H9 (cell line): ENCODE measurements around the gene OCIAD1. TPM values are rescaled to one million over a fixed set of nuclear protein-coding genes. Genes with fewer than 3 reads are reported as not detected.

Experiments used
- DNase-seq: peaks from one replicate; pipeline ENCODE4 v3.0.0-alpha.2; 2017
- H2AFZ ChIP-seq: one replicate; pipeline ENCODE4 v1.6.1; 2013; ENCODE audit warnings: mild to moderate bottlenecking, low read length, control low read depth, moderate library complexity
- H2AK5ac ChIP-seq: 2 replicates; pipeline ENCODE4 v1.6.1; 2013; ENCODE audit warnings: low read length, control low read depth, mixed read lengths; ENCODE audit not compliant: insufficient read length
- H2BK120ac ChIP-seq: one replicate; pipeline ENCODE4 v1.6.1; 2013; ENCODE audit warnings: low read depth, mild to moderate bottlenecking, low read length, control low read depth, inconsistent platforms; ENCODE audit not compliant: poor library complexity, severe bottlenecking
- H2BK12ac ChIP-seq: 2 replicates; pipeline ENCODE4 v1.6.1; 2013; ENCODE audit warnings: low read length, control low read depth, mixed read lengths, low read depth; ENCODE audit not compliant: insufficient read length
- H2BK15ac ChIP-seq: 2 replicates; pipeline ENCODE4 v1.6.1; 2013; ENCODE audit warnings: low read depth, low read length, control low read depth
- H2BK20ac ChIP-seq: one replicate; pipeline ENCODE4 v1.6.1; 2013; ENCODE audit warnings: low read depth, mild to moderate bottlenecking, low read length, control low read depth, inconsistent platforms; ENCODE audit not compliant: poor library complexity, severe bottlenecking
- H2BK5ac ChIP-seq: 2 replicates; pipeline ENCODE4 v1.6.1; 2013; ENCODE audit warnings: low read length, control low read depth, mixed read lengths; ENCODE audit not compliant: insufficient read length
- H3K14ac ChIP-seq: 2 replicates; pipeline ENCODE4 v1.6.1; 2013; ENCODE audit warnings: low read length, control low read depth; ENCODE audit not compliant: insufficient read depth
- H3K18ac ChIP-seq: 2 replicates; pipeline ENCODE4 v1.6.1; 2013; ENCODE audit warnings: low read depth, mild to moderate bottlenecking, mixed read lengths, low read length, control low read depth; ENCODE audit not compliant: insufficient read length
- H3K23ac ChIP-seq: 2 replicates; pipeline ENCODE4 v1.6.1; 2013; ENCODE audit warnings: low read length, control low read depth, mixed read lengths, low read depth; ENCODE audit not compliant: insufficient read length
- H3K23me2 ChIP-seq: 2 replicates; pipeline ENCODE4 v1.6.1; 2013; ENCODE audit warnings: low read depth, mild to moderate bottlenecking, mixed read lengths, low read length, control low read depth; ENCODE audit not compliant: insufficient read length, poor library complexity, severe bottlenecking
- H3K27ac ChIP-seq: 2 replicates; pipeline ENCODE4 v1.5.1; 2013; ENCODE audit warnings: low read length, control low read depth, mixed read lengths, low read depth; ENCODE audit not compliant: insufficient read length
- H3K27me3 ChIP-seq: 2 replicates; pipeline ENCODE4 v1.6.1; 2013; ENCODE audit warnings: low read length, control low read depth, inconsistent platforms; ENCODE audit not compliant: insufficient read depth
- H3K4ac ChIP-seq: 2 replicates; pipeline ENCODE4 v1.6.1; 2013; ENCODE audit warnings: low read depth, mild to moderate bottlenecking, control low read depth, inconsistent platforms, low read length, moderate library complexity
- H3K4me1 ChIP-seq: 2 replicates; pipeline ENCODE4 v1.6.1; 2013; ENCODE audit warnings: low read length, control low read depth, inconsistent platforms; ENCODE audit not compliant: insufficient read depth
- H3K4me2 ChIP-seq: 2 replicates; pipeline ENCODE4 v1.6.1; 2013; ENCODE audit warnings: low read length, control low read depth, mixed read lengths; ENCODE audit not compliant: insufficient read length, insufficient read depth
- H3K56ac ChIP-seq: 2 replicates; pipeline ENCODE4 v1.6.1; 2013; ENCODE audit warnings: low read depth, mild to moderate bottlenecking, mixed read lengths, low read length, control low read depth; ENCODE audit not compliant: insufficient read length
- H3K79me1 ChIP-seq: 2 replicates; pipeline ENCODE4 v1.6.1; 2013; ENCODE audit warnings: low read depth, mild to moderate bottlenecking, moderate library complexity, low read length, control low read depth, inconsistent platforms; ENCODE audit not compliant: insufficient read depth, poor library complexity, severe bottlenecking
- H3K79me2 ChIP-seq: 2 replicates; pipeline ENCODE4 v1.6.1; 2013; ENCODE audit warnings: low read length, control low read depth, inconsistent platforms; ENCODE audit not compliant: insufficient read depth
- H3K9ac ChIP-seq: 2 replicates; pipeline ENCODE4 v1.6.1; 2013; ENCODE audit warnings: low read length, control low read depth, mixed read lengths; ENCODE audit not compliant: insufficient read length; ENCODE audit errors: extremely low read depth
- H3K9me3 ChIP-seq: one replicate; pipeline ENCODE4 v1.6.1; 2013; ENCODE audit warnings: low read depth, low read length, inconsistent platforms; ENCODE audit not compliant: control insufficient read depth
- H3T11ph ChIP-seq: one replicate; pipeline ENCODE4 v1.6.1; 2013; ENCODE audit warnings: mild to moderate bottlenecking, low read length, control low read depth, inconsistent platforms
- H4K20me1 ChIP-seq: one replicate; pipeline ENCODE4 v1.6.1; 2013; ENCODE audit not compliant: control insufficient read depth, insufficient read length, insufficient read depth
- H4K5ac ChIP-seq: 2 replicates; pipeline ENCODE4 v1.6.1; 2013; ENCODE audit warnings: low read depth, mild to moderate bottlenecking, mixed read lengths, low read length, control low read depth; ENCODE audit not compliant: insufficient read length
- H4K8ac ChIP-seq: replicated peaks from 2 replicates; pipeline ENCODE4 v1.6.1; 2013; ENCODE audit warnings: low read length, control low read depth, mixed read lengths, low read depth; ENCODE audit not compliant: insufficient read length
- H4K91ac ChIP-seq: 2 replicates; pipeline ENCODE4 v1.6.1; 2013; ENCODE audit warnings: low read depth, mild to moderate bottlenecking, moderate library complexity, mixed read lengths, low read length, control low read depth; ENCODE audit not compliant: insufficient read length
- H3K27ac Mint-ChIP-seq, 3 experiments: 2 replicates in 2 of 3; 3 replicates in 1 of 3; pipeline ENCODE4 v1.8.0; 2020 to 2021; ENCODE audit warnings: mixed read lengths in 3 of 3, mild to moderate bottlenecking in 1 of 3, moderate library complexity in 1 of 3
- H3K27me3 Mint-ChIP-seq: 2 replicates; pipeline ENCODE4 v1.8.0; 2021; ENCODE audit warnings: low read depth, mild to moderate bottlenecking, moderate library complexity, mixed read lengths
- H3K36me3 Mint-ChIP-seq, 3 experiments: 2 replicates in 2 of 3; 3 replicates in 1 of 3; pipeline ENCODE4 v1.8.0; 2020 to 2021; ENCODE audit warnings: low read depth in 3 of 3, mixed read lengths in 3 of 3; ENCODE audit not compliant: insufficient read depth in 1 of 3
- H3K4me1 Mint-ChIP-seq, 2 experiments: 2 replicates each; pipeline ENCODE4 v1.8.0; 2020; ENCODE audit warnings: mixed read lengths in 2 of 2
- H3K4me3 Mint-ChIP-seq, 2 experiments: 2 replicates in 1 of 2; 3 replicates in 1 of 2; pipeline ENCODE4 v1.8.0; 2020 to 2021; ENCODE audit warnings: mild to moderate bottlenecking in 2 of 2, mixed read lengths in 2 of 2, moderate library complexity in 1 of 2
- H3K9me3 Mint-ChIP-seq, 2 experiments: 2 replicates in 1 of 2; 3 replicates in 1 of 2; pipeline ENCODE4 v1.8.0; 2020; ENCODE audit warnings: mild to moderate bottlenecking in 2 of 2, mixed read lengths in 2 of 2, moderate library complexity in 1 of 2
- CTCF ChIP-seq: fragments of 200-600 bp; sonication (generic); conservative IDR thresholded peaks from 3 replicates; pipeline ENCODE4 v1.8.0; 2021; ENCODE audit warnings: antibody characterized with exemption, mild to moderate bottlenecking
- WGBS: extraction: QIAGEN DNeasy Blood & Tissue Kit; methylation state at CpG from one replicate; pipeline ENCODE4 v1.1.7; 2013; ENCODE audit warnings: missing lambda C conversion rate, low lambda C conversion rate, mixed read lengths; ENCODE audit not compliant: insufficient read length; ENCODE audit errors: extremely low coverage; 5-methylcytosine and 5-hydroxymethylcytosine counted together
- total RNA-seq: library from RNA; stranded (reverse); gene quantifications from 2 replicates; pipeline ENCODE4 v1.2.1, GENCODE V29; 2021

OCIAD1 gene
- total RNA-seq, 1 experiment from 2014 or later, result 169 TPM

- no peak overlapping the region for H2AK5ac ChIP-seq
- Mint-ChIP-seq H3K9me3 (no peaks in the 10 kb centered on the region), H3K27me3 (no peaks in the 10 kb centered on the region), H3K4me1 (no peaks in the 10 kb centered on the region; a peak in 3 of 4 replicates), H3K4me3 (no peak overlapping the region), H3K27ac (no peak overlapping the region; a peak in 1 of 7 replicates), H3K36me3 (peaks cover 30 to 78% (median 32%) of the 10 kb centered on the region in 3 experiments)
- H3K9ac ChIP-seq, result no peak overlapping the region
- no peaks in the 10 kb centered on the region for H3K9me3 ChIP-seq
- no peak for TF ChIP-seq CTCF
- no peak overlapping the region for H3K23ac ChIP-seq
- no peaks in the 10 kb centered on the region for H4K20me1 ChIP-seq
- H3K14ac ChIP-seq, result no peak overlapping the region
- no peak for DNase-seq
- no peak overlapping the region for H3K4me2 ChIP-seq
- no peak overlapping the region for H3K4ac ChIP-seq
- H3K79me2 ChIP-seq, result peaks cover 4% of the 10 kb centered on the region; the same call in 1 of the 2 replicates
- no peak overlapping the region for H4K91ac ChIP-seq
- peaks cover 4% of the 10 kb centered on the region; the same call in 1 of the 2 replicates for H3K4me1 ChIP-seq
- no peak overlapping the region for H2BK20ac ChIP-seq
- H3T11ph ChIP-seq, result no peak overlapping the region
- no peak overlapping the region for H3K18ac ChIP-seq
- H3K27me3 ChIP-seq, result no peaks in the 10 kb centered on the region
- H2AFZ ChIP-seq, result no peak overlapping the region
- no peak overlapping the region for H2BK15ac ChIP-seq
- H4K5ac ChIP-seq, result no peak overlapping the region
- H2BK120ac ChIP-seq, result no peak overlapping the region
- H3K27ac ChIP-seq, result no peak overlapping the region
- H2BK5ac ChIP-seq, result no peak overlapping the region
- WGBS, result no CpG with 5 or more reads among the region's 4 CpGs
- no peak overlapping the region for H4K8ac ChIP-seq
- no peak overlapping the region for H2BK12ac ChIP-seq
- no peaks in the 10 kb centered on the region for H3K79me1 ChIP-seq
- no peak overlapping the region for H3K56ac ChIP-seq
- no peaks in the 10 kb centered on the region for H3K23me2 ChIP-seq
These were observed 69.1 kb downstream of the OCIAD1 start for GRCh38 chr4:48899950-48900349.
